ENCODE measurements around the gene PDGFC. TPM values are rescaled to one million over a fixed set of nuclear protein-coding genes. Genes with fewer than 3 reads are reported as not detected.

PDGFC gene
- total and polyA plus RNA-seq, 2 of the 8 experiments (the other 6 are each of a cell fraction or from before 2014, with no cell fraction given) = 0.65 to 2.7 TPM

GRCh38 chr4:157012296-157012695 lies 40.7 kb upstream of the PDGFC start:
- CTCF ChIA-PET (ENCODE audit: partially characterized antibody) = no interaction called here
- Histone ChIP-seq H3K27ac (ENCODE audit: low read depth, low read length) (no peak overlapping the region), H3K79me2 (ENCODE audit: control insufficient read depth in 1 of 2, insufficient read depth in 2 of 2, low read length in 2 of 2) (no peaks in the 10 kb centered on the region), H3K36me3 (ENCODE audit: control insufficient read depth in 2 of 4, insufficient read depth in 4 of 4, low read length in 3 of 4) (no peaks in the 10 kb centered on the region), H3K27me3 (replicated peaks in 1 of 4; ENCODE audit: control insufficient read depth in 3 of 4, extremely low read depth in 1 of 4, insufficient read depth in 3 of 4, low read length in 3 of 4) (peaks cover 0 to 1% (median 0%) of the 10 kb centered on the region in 4 experiments; a peak in 1 of 7 replicates), H2BK15ac (ENCODE audit: low read length) (no peak overlapping the region), H3K4me1 (replicated peaks in 1 of 4; ENCODE audit: control insufficient read depth in 3 of 4, insufficient read depth in 4 of 4, low read length in 3 of 4) (peaks cover 4 to 8% (median 5%) of the 10 kb centered on the region in 4 experiments; a peak in 4 of 7 replicates), H2AK5ac (ENCODE audit: low read depth, low read length) (no peak overlapping the region), H2AFZ (ENCODE audit: low read length) (no peak overlapping the region), H2BK120ac (replicated peaks; ENCODE audit: low read depth, low read length) (no peak overlapping the region), H3K4ac (replicated peaks; ENCODE audit: insufficient read length, low read depth, low read length) (no peak overlapping the region), H3K18ac (ENCODE audit: extremely low read depth, low read length) (no peak overlapping the region), H3K9me3 (ENCODE audit: insufficient read depth in 2 of 2, low read depth in 1 of 2, low read length in 1 of 2) (no peaks in the 10 kb centered on the region), H2BK12ac (ENCODE audit: low read depth, low read length) (no peak overlapping the region), H3K79me1 (ENCODE audit: low read depth, low read length) (no peaks in the 10 kb centered on the region), H3K23me2 (ENCODE audit: low read depth, low read length) (no peaks in the 10 kb centered on the region), H3K4me3 (ENCODE audit: extremely low read depth in 1 of 4, insufficient read depth in 2 of 4, low read depth in 3 of 4, low read length in 4 of 4) (no peak overlapping the region), H3K23ac (ENCODE audit: insufficient read length) (no peak overlapping the region), H4K20me1 (replicated peaks in 1 of 2; ENCODE audit: control insufficient read depth in 1 of 2, insufficient read depth in 2 of 2, low read length in 2 of 2) (no peaks in the 10 kb centered on the region), H4K8ac (ENCODE audit: extremely low read depth, insufficient read depth, low read length) (no peak overlapping the region), H3K56ac (replicated peaks; ENCODE audit: insufficient read length, low read depth, low read length) (no peak overlapping the region), H3K14ac (ENCODE audit: insufficient read length) (no peak overlapping the region), H2BK5ac (ENCODE audit: low read depth, low read length) (no peak overlapping the region), H4K5ac (ENCODE audit: insufficient read length, low read depth, low read length) (no peak overlapping the region), H4K91ac (replicated peaks; ENCODE audit: insufficient read length, low read length) (no peak overlapping the region), H3K9ac (replicated peaks in 1 of 4; ENCODE audit: extremely low read depth in 1 of 4, low read depth in 3 of 4, low read length in 3 of 4) (no peak overlapping the region), H3K4me2 (ENCODE audit: insufficient read depth in 1 of 2, low read depth in 2 of 2, low read length in 2 of 2) (no peak overlapping the region), H2BK20ac (ENCODE audit: low read length) (no peak overlapping the region)
- DNase-seq (ENCODE audit: low read depth in 1 of 2, low spot score in 2 of 2) (no peak), FAIRE-seq (no peak)
- POLR2A ChIA-PET (ENCODE audit: partially characterized antibody) = no interaction called here
- no peak for TF ChIP-seq TAF7 (optimal IDR thresholded peaks at IDR 0.05; ENCODE audit: borderline replicate concordance, low read depth, low read length)
- no peak for TF ChIP-seq EP300 (IDR thresholded peaks at IDR 0.05; ENCODE audit: borderline replicate concordance in 1 of 2, low read depth in 2 of 2, low read length in 2 of 2)
- TF ChIP-seq EGR1 (IDR thresholded peaks at IDR 0.05; ENCODE audit: borderline replicate concordance, low read depth, low read length) = no peak
- no peak for TF ChIP-seq CBX8 (IDR thresholded peaks at IDR 0.05; ENCODE audit: borderline replicate concordance, low read depth, low read length)
- TF ChIP-seq RFX5 (IDR thresholded peaks at IDR 0.05; ENCODE audit: borderline replicate concordance, low read depth, low read length) = no peak
- TF ChIP-seq BCL11A (IDR thresholded peaks at IDR 0.05; ENCODE audit: low read depth in 2 of 2, low read length in 2 of 2) = no peak
- no peak for TF ChIP-seq SP1 (IDR thresholded peaks at IDR 0.05; ENCODE audit: low read depth, low read length)
- no peak for TF ChIP-seq PHF8 (conservative IDR thresholded peaks at IDR 0.05; ENCODE audit: low read depth, low read length)
- TF ChIP-seq RAD21 (IDR thresholded peaks at IDR 0.05 in 1 of 2, conservative IDR thresholded peaks at IDR 0.05 in 1 of 2; ENCODE audit: low read depth in 2 of 2, low read length in 2 of 2) = no peak
- no peak for TF ChIP-seq ZNF274 (IDR thresholded peaks at IDR 0.05; ENCODE audit: borderline replicate concordance, extremely low read depth, low read length)
- TF ChIP-seq, protein P1, sequence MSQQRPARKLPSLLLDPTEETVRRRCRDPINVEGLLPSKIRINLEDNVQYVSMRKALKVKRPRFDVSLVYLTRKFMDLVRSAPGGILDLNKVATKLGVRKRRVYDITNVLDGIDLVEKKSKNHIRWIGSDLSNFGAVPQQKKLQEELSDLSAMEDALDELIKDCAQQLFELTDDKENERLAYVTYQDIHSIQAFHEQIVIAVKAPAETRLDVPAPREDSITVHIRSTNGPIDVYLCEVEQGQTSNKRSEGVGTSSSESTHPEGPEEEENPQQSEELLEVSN (IDR thresholded peaks at IDR 0.05) = no peak
- TF ChIP-seq CTBP2 (IDR thresholded peaks at IDR 0.05; ENCODE audit: borderline replicate concordance, insufficient read depth, insufficient read length, low read length) = no peak
- TF ChIP-seq TCF12 (IDR thresholded peaks at IDR 0.05; ENCODE audit: low read depth, low read length) = no peak
- no peak for TF ChIP-seq RNF2 (IDR thresholded peaks at IDR 0.05; ENCODE audit: borderline replicate concordance, low read depth, low read length, missing control alignments, poor library complexity, severe bottlenecking)
